ENCODE results near the gene LY6G6D.
A peak's percentile ranks its signal among the peaks of the same experiment; 100 is the strongest.

The LY6G6D gene

GRCh38 chr6:31715022-31715958 is at the start of gene LY6G6D:
LY6G6D (plus strand) TSS chr6:31715348; CDS start chr6:31715356, 8 bp downstream.
- no peaks in the 10 kb centered on the region for H3K36me3 ChIP-seq (ENCODE audit: control insufficient read depth in 5 of 5, insufficient read depth in 5 of 5, low read length in 5 of 5)
- H3K27ac ChIP-seq (ENCODE audit: low read depth, low read length), result no peak within 1 kb of the TSS
- peaks cover 0 to 5% (median 0%) of the 10 kb centered on the region in 5 donors for H3K27me3 ChIP-seq (ENCODE audit: control insufficient read depth in 5 of 5, insufficient read depth in 4 of 5, low read length in 5 of 5)
- no peaks in the 10 kb centered on the region for H3K9me3 ChIP-seq (ENCODE audit: control insufficient read depth in 5 of 5, low read length in 5 of 5)
- no peak within 1 kb of the TSS for H3K4me3 ChIP-seq (ENCODE audit: low read depth in 1 of 5, low read length in 5 of 5)
- no peak within 1 kb of the TSS for H3K9ac ChIP-seq (ENCODE audit: low read length in 5 of 5)
- H3K4me1 ChIP-seq (ENCODE audit: control insufficient read depth in 5 of 5, insufficient read depth in 5 of 5, low read length in 5 of 5), result peaks cover 0 to 9% (median 6%) of the 10 kb centered on the region in 5 donors

- Histone ChIP-seq H3K9ac (ENCODE audit: low read length in 5 of 5) (peak within 1 kb of the TSS; percentile 88 to 97 (median 96)), H3K9me3 (ENCODE audit: control insufficient read depth in 5 of 5, low read length in 5 of 5) (no peaks in the 10 kb centered on the region), H3K36me3 (ENCODE audit: control insufficient read depth in 5 of 5, insufficient read depth in 5 of 5, low read length in 5 of 5) (peaks cover 4 to 49% (median 43%) of the 10 kb centered on the region in 5 donors), H3K27ac (ENCODE audit: low read depth, low read length) (peak within 1 kb of the TSS; percentile 97), H3K4me1 (ENCODE audit: control insufficient read depth in 5 of 5, insufficient read depth in 5 of 5, low read length in 5 of 5) (peaks cover 12 to 54% (median 39%) of the 10 kb centered on the region in 5 donors), H3K4me3 (ENCODE audit: low read depth in 1 of 5, low read length in 5 of 5) (peak within 1 kb of the TSS; percentile 90 to 98 (median 92)), H3K27me3 (ENCODE audit: control insufficient read depth in 5 of 5, insufficient read depth in 4 of 5, low read length in 5 of 5) (no peaks in the 10 kb centered on the region)
These were observed 49.4 kb upstream of the LY6G6D start, which contains the start of gene CSNK2B for GRCh38 chr6:31665501-31666336. CSNK2B (plus strand) TSS chr6:31666080; CDS start chr6:31666832, 752 bp downstream.

- peak overlapping the region; percentile 90 to 96 (median 92) for H3K4me3 ChIP-seq (ENCODE audit: low read depth in 1 of 5, low read length in 5 of 5)
- H3K27me3 ChIP-seq (ENCODE audit: control insufficient read depth in 5 of 5, insufficient read depth in 4 of 5, low read length in 5 of 5), result no peaks in the 10 kb centered on the region
- H3K4me1 ChIP-seq (ENCODE audit: control insufficient read depth in 5 of 5, insufficient read depth in 5 of 5, low read length in 5 of 5), result peaks cover 9 to 47% (median 34%) of the 10 kb centered on the region in 5 donors
- H3K27ac ChIP-seq (ENCODE audit: low read depth, low read length), result peak overlapping the region; percentile 97
- peak overlapping the region; percentile 88 to 97 (median 96) for H3K9ac ChIP-seq (ENCODE audit: low read length in 5 of 5)
- H3K9me3 ChIP-seq (ENCODE audit: control insufficient read depth in 5 of 5, low read length in 5 of 5), result no peaks in the 10 kb centered on the region
- peaks cover 4 to 57% (median 51%) of the 10 kb centered on the region in 5 donors for H3K36me3 ChIP-seq (ENCODE audit: control insufficient read depth in 5 of 5, insufficient read depth in 5 of 5, low read length in 5 of 5)
These were observed 48.7 kb upstream of the LY6G6D start for GRCh38 chr6:31666337-31666965.

GRCh38 chr6:31669676-31670075 is 45.5 kb upstream of the LY6G6D start, which contains the start of gene LY6G5B:
LY6G5B (plus strand) TSS chr6:31669976; CDS start chr6:31670951, 975 bp downstream.
- H3K27me3 ChIP-seq (ENCODE audit: control insufficient read depth in 5 of 5, insufficient read depth in 4 of 5, low read length in 5 of 5), result no peaks in the 10 kb centered on the region

GRCh38 chr6:31676322-31676903 is 38.7 kb upstream of the LY6G6D start:
- Histone ChIP-seq H3K9ac (ENCODE audit: low read length in 5 of 5) (no peak overlapping the region), H3K4me3 (ENCODE audit: low read depth in 1 of 5, low read length in 5 of 5) (no peak overlapping the region), H3K36me3 (ENCODE audit: control insufficient read depth in 5 of 5, insufficient read depth in 5 of 5, low read length in 5 of 5) (peaks cover 2 to 30% (median 23%) of the 10 kb centered on the region in 5 donors), H3K27ac (ENCODE audit: low read depth, low read length) (no peak overlapping the region), H3K27me3 (ENCODE audit: control insufficient read depth in 5 of 5, insufficient read depth in 4 of 5, low read length in 5 of 5) (no peaks in the 10 kb centered on the region), H3K4me1 (ENCODE audit: control insufficient read depth in 5 of 5, insufficient read depth in 5 of 5, low read length in 5 of 5) (peaks cover 0 to 14% (median 14%) of the 10 kb centered on the region in 5 donors), H3K9me3 (ENCODE audit: control insufficient read depth in 5 of 5, low read length in 5 of 5) (no peaks in the 10 kb centered on the region)

More at GRCh38 chr6:31669676-31670075, 45.5 kb upstream of the LY6G6D start, which contains the start of gene LY6G5B:
- no peak within 1 kb of the TSS for H3K27ac ChIP-seq (ENCODE audit: low read depth, low read length)
- no peak within 1 kb of the TSS for H3K4me3 ChIP-seq (ENCODE audit: low read depth in 1 of 5, low read length in 5 of 5)
- no peaks in the 10 kb centered on the region for H3K9me3 ChIP-seq (ENCODE audit: control insufficient read depth in 5 of 5, low read length in 5 of 5)
- no peak within 1 kb of the TSS for H3K9ac ChIP-seq (ENCODE audit: low read length in 5 of 5)
- H3K4me1 ChIP-seq (ENCODE audit: control insufficient read depth in 5 of 5, insufficient read depth in 5 of 5, low read length in 5 of 5), result peaks cover 9 to 24% (median 12%) of the 10 kb centered on the region in 5 donors
- peaks cover 6 to 66% (median 61%) of the 10 kb centered on the region in 5 donors for H3K36me3 ChIP-seq (ENCODE audit: control insufficient read depth in 5 of 5, insufficient read depth in 5 of 5, low read length in 5 of 5)

- H3K9ac ChIP-seq (ENCODE audit: low read length in 5 of 5), result no peak overlapping the region
- H3K36me3 ChIP-seq (ENCODE audit: control insufficient read depth in 5 of 5, insufficient read depth in 5 of 5, low read length in 5 of 5), result peaks cover 0 to 25% (median 18%) of the 10 kb centered on the region in 5 donors
- no peak overlapping the region for H3K27ac ChIP-seq (ENCODE audit: low read depth, low read length)
- H3K4me1 ChIP-seq (ENCODE audit: control insufficient read depth in 5 of 5, insufficient read depth in 5 of 5, low read length in 5 of 5), result peaks cover 0 to 19% (median 17%) of the 10 kb centered on the region in 5 donors
- no peaks in the 10 kb centered on the region for H3K27me3 ChIP-seq (ENCODE audit: control insufficient read depth in 5 of 5, insufficient read depth in 4 of 5, low read length in 5 of 5)
- H3K9me3 ChIP-seq (ENCODE audit: control insufficient read depth in 5 of 5, low read length in 5 of 5), result no peaks in the 10 kb centered on the region
- no peak overlapping the region for H3K4me3 ChIP-seq (ENCODE audit: low read depth in 1 of 5, low read length in 5 of 5)
These were observed 38.2 kb upstream of the LY6G6D start for GRCh38 chr6:31676904-31677303.

GRCh38 chr6:31677955-31678354 is 37.2 kb upstream of the LY6G6D start:
- H3K27me3 ChIP-seq (ENCODE audit: control insufficient read depth in 5 of 5, insufficient read depth in 4 of 5, low read length in 5 of 5), result no peaks in the 10 kb centered on the region
- no peak overlapping the region for H3K27ac ChIP-seq (ENCODE audit: low read depth, low read length)
- H3K4me1 ChIP-seq (ENCODE audit: control insufficient read depth in 5 of 5, insufficient read depth in 5 of 5, low read length in 5 of 5), result peaks cover 0 to 19% (median 17%) of the 10 kb centered on the region in 5 donors
- H3K36me3 ChIP-seq (ENCODE audit: control insufficient read depth in 5 of 5, insufficient read depth in 5 of 5, low read length in 5 of 5), result peaks cover 0 to 15% (median 9%) of the 10 kb centered on the region in 5 donors
- no peak overlapping the region for H3K9ac ChIP-seq (ENCODE audit: low read length in 5 of 5)
- H3K9me3 ChIP-seq (ENCODE audit: control insufficient read depth in 5 of 5, low read length in 5 of 5), result no peaks in the 10 kb centered on the region
- H3K4me3 ChIP-seq (ENCODE audit: low read depth in 1 of 5, low read length in 5 of 5), result no peak overlapping the region

GRCh38 chr6:31680226-31681134 is 34.7 kb upstream of the LY6G6D start, which contains the start of gene LY6G5C:
LY6G5C (minus strand) TSS chr6:31681067; CDS start chr6:31680373, 694 bp downstream.
- Histone ChIP-seq H3K27me3 (ENCODE audit: control insufficient read depth in 5 of 5, insufficient read depth in 4 of 5, low read length in 5 of 5) (no peaks in the 10 kb centered on the region), H3K36me3 (ENCODE audit: control insufficient read depth in 5 of 5, insufficient read depth in 5 of 5, low read length in 5 of 5) (peaks cover 0 to 8% (median 6%) of the 10 kb centered on the region in 5 donors), H3K27ac (ENCODE audit: low read depth, low read length) (peak within 1 kb of the TSS; percentile 49), H3K9ac (ENCODE audit: low read length in 5 of 5) (peak within 1 kb of the TSS in 4 of 5 donors; percentile 45 to 80 (median 68)), H3K4me3 (ENCODE audit: low read depth in 1 of 5, low read length in 5 of 5) (peak within 1 kb of the TSS; percentile 65 to 74 (median 69)), H3K9me3 (ENCODE audit: control insufficient read depth in 5 of 5, low read length in 5 of 5) (no peaks in the 10 kb centered on the region), H3K4me1 (ENCODE audit: control insufficient read depth in 5 of 5, insufficient read depth in 5 of 5, low read length in 5 of 5) (peaks cover 0 to 23% (median 20%) of the 10 kb centered on the region in 5 donors)
